ENCODE data around the gene LRP1B.

LRP1B gene

DNA sequence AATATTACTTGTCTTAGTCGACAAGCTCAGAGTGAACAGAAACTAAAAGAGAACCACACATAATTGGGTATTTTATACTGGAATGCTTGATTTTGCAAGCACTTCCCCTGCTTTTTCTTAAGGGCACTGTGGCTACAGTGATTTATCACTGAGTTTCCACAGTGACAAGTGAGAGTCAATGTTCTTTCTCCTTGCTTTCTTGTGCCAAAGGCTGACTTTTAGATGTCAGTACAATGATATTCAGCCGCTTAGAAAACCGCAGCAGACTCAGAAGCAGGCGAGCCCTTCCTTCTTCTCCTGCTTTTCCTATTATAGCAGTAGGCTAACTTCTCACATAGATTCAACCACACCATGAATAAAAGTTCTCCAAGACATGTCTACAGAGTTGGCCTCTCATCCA is 1747.0 kb downstream of the LRP1B start:
- no peak overlapping the region for H3K9ac ChIP-seq (ENCODE audit: low read depth, low read length)
- no peaks in the 10 kb centered on the region for H3K27me3 ChIP-seq (ENCODE audit: insufficient read depth, low read length, poor library complexity)
- no peaks in the 10 kb centered on the region for H3K79me2 ChIP-seq (ENCODE audit: insufficient read depth, low read length)
- TF ChIP-seq EZH2 (IDR thresholded peaks at IDR 0.05; ENCODE audit: borderline replicate concordance, low read depth, low read length, severe bottlenecking), result no peak
- TF ChIP-seq, protein P1, sequence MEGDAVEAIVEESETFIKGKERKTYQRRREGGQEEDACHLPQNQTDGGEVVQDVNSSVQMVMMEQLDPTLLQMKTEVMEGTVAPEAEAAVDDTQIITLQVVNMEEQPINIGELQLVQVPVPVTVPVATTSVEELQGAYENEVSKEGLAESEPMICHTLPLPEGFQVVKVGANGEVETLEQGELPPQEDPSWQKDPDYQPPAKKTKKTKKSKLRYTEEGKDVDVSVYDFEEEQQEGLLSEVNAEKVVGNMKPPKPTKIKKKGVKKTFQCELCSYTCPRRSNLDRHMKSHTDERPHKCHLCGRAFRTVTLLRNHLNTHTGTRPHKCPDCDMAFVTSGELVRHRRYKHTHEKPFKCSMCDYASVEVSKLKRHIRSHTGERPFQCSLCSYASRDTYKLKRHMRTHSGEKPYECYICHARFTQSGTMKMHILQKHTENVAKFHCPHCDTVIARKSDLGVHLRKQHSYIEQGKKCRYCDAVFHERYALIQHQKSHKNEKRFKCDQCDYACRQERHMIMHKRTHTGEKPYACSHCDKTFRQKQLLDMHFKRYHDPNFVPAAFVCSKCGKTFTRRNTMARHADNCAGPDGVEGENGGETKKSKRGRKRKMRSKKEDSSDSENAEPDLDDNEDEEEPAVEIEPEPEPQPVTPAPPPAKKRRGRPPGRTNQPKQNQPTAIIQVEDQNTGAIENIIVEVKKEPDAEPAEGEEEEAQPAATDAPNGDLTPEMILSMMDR (IDR thresholded peaks at IDR 0.05; ENCODE audit: borderline replicate concordance, extremely low read depth, low read length, poor library complexity, severe bottlenecking), result no peak
- no peak overlapping the region for H3K27ac ChIP-seq (ENCODE audit: low read length)
- H4K20me1 ChIP-seq (ENCODE audit: insufficient read depth, low read length), result no peaks in the 10 kb centered on the region
- no peak overlapping the region for H2AFZ ChIP-seq (ENCODE audit: low read depth, low read length)
- H3K9me3 ChIP-seq (ENCODE audit: insufficient read depth, low read length, severe bottlenecking), result no peaks in the 10 kb centered on the region
- H3K36me3 ChIP-seq (ENCODE audit: insufficient read depth, low read length), result no peaks in the 10 kb centered on the region
- no peak for DNase-seq
- no peaks in the 10 kb centered on the region for H3K4me1 ChIP-seq (ENCODE audit: insufficient read depth, low read length)
- H3K4me3 ChIP-seq (ENCODE audit: low read depth in 1 of 2, low read length in 2 of 2), result no peak overlapping the region
- no peak for ATAC-seq (ENCODE audit: insufficient read depth, low read depth)
- H3K4me2 ChIP-seq (ENCODE audit: insufficient read depth, low read length), result no peak overlapping the region

DNA sequence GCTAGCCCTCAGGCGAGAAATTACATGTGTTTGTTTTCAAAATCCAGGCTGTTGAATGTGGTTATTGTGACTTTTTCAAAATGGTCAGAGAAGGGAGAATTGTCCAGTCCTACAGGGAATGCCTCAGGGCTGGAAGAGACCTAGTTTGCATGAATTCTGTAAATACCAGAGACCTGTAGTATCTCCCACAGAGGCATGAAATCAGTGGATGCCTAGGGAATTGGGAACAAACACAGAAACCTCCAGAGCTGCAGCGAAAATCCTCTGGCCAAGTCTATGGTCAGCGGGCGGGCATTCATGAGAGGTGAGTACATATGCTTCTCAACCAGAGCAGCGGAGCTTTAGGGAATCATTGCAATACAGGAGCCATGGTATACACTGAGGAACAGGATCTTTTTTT is 1754.1 kb downstream of the LRP1B start:
- Histone ChIP-seq H3K79me2 (ENCODE audit: insufficient read depth, low read length) (no peaks in the 10 kb centered on the region), H4K20me1 (ENCODE audit: insufficient read depth, low read length) (no peaks in the 10 kb centered on the region), H3K9me3 (ENCODE audit: insufficient read depth, low read length, severe bottlenecking) (no peaks in the 10 kb centered on the region), H3K27me3 (ENCODE audit: insufficient read depth, low read length, poor library complexity) (no peaks in the 10 kb centered on the region), H3K36me3 (ENCODE audit: insufficient read depth, low read length) (no peaks in the 10 kb centered on the region), H3K4me1 (ENCODE audit: insufficient read depth, low read length) (no peaks in the 10 kb centered on the region), H3K4me3 (ENCODE audit: low read depth in 1 of 2, low read length in 2 of 2) (no peak overlapping the region), H3K27ac (ENCODE audit: low read length) (no peak overlapping the region), H2AFZ (ENCODE audit: low read depth, low read length) (no peak overlapping the region), H3K4me2 (ENCODE audit: insufficient read depth, low read length) (no peak overlapping the region), H3K9ac (ENCODE audit: low read depth, low read length) (no peak overlapping the region)
- no peak for TF ChIP-seq EZH2 (IDR thresholded peaks at IDR 0.05; ENCODE audit: borderline replicate concordance, low read depth, low read length, severe bottlenecking)
- TF ChIP-seq, protein P1 (IDR thresholded peaks at IDR 0.05; ENCODE audit: borderline replicate concordance, extremely low read depth, low read length, poor library complexity, severe bottlenecking), result no peak
- DNase-seq (no peak), ATAC-seq (ENCODE audit: insufficient read depth, low read depth) (no peak)

DNA sequence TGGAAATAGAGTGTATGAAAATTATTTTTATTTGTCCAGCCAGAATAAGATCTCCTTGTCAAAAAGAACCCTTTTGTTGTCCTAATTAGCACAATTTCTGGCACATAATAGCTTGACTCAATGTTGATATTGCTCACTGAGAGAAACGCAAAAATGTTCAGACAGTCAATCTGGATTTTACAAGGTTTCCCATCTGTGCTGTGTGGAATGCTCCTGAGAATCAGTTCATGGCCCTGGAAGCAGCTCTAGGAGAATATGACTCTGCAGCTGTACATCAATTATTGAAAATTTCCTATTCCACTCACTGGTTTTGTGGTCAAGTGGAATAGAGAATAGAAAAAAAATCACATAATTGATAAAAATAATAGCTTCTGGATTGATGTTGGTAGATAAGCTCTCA is 1767.7 kb downstream of the LRP1B start:
- Histone ChIP-seq H2AFZ (ENCODE audit: low read depth, low read length) (no peak overlapping the region), H3K4me2 (ENCODE audit: insufficient read depth, low read length) (no peak overlapping the region), H3K4me3 (ENCODE audit: low read depth in 1 of 2, low read length in 2 of 2) (no peak overlapping the region), H3K27ac (ENCODE audit: low read length) (no peak overlapping the region), H4K20me1 (ENCODE audit: insufficient read depth, low read length) (no peaks in the 10 kb centered on the region), H3K79me2 (ENCODE audit: insufficient read depth, low read length) (no peaks in the 10 kb centered on the region), H3K27me3 (ENCODE audit: insufficient read depth, low read length, poor library complexity) (no peaks in the 10 kb centered on the region), H3K9ac (ENCODE audit: low read depth, low read length) (no peak overlapping the region), H3K36me3 (ENCODE audit: insufficient read depth, low read length) (no peaks in the 10 kb centered on the region), H3K9me3 (ENCODE audit: insufficient read depth, low read length, severe bottlenecking) (no peaks in the 10 kb centered on the region), H3K4me1 (ENCODE audit: insufficient read depth, low read length) (no peaks in the 10 kb centered on the region)
- DNase-seq (no peak), ATAC-seq (ENCODE audit: insufficient read depth, low read depth) (no peak)
- TF ChIP-seq, protein P1 (IDR thresholded peaks at IDR 0.05; ENCODE audit: borderline replicate concordance, extremely low read depth, low read length, poor library complexity, severe bottlenecking), result no peak
- no peak for TF ChIP-seq EZH2 (IDR thresholded peaks at IDR 0.05; ENCODE audit: borderline replicate concordance, low read depth, low read length, severe bottlenecking)

DNA sequence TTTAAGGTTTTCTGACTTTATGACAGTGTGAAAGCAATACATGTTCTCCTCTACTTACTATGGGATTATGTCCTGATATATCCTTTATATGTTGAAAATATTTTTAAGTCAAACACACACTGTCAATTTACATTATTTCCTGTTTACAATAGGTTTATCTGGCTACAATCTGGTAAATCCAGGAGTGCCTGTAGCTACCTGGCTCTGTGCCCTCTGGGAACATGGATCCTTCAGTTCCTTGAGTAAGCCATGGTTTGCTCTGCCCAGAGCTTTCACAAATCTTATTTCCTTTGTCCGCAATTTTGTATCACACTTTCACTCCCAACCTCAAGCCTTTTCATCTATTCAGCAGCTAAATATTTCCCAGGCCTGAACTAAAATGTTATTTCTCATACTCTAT is 1768.5 kb downstream of the LRP1B start:
- Histone ChIP-seq H3K9me3 (ENCODE audit: insufficient read depth, low read length, severe bottlenecking) (no peaks in the 10 kb centered on the region), H3K4me1 (ENCODE audit: insufficient read depth, low read length) (no peaks in the 10 kb centered on the region), H3K79me2 (ENCODE audit: insufficient read depth, low read length) (no peaks in the 10 kb centered on the region), H3K36me3 (ENCODE audit: insufficient read depth, low read length) (no peaks in the 10 kb centered on the region), H3K4me2 (ENCODE audit: insufficient read depth, low read length) (no peak overlapping the region), H4K20me1 (ENCODE audit: insufficient read depth, low read length) (no peaks in the 10 kb centered on the region), H3K27ac (ENCODE audit: low read length) (no peak overlapping the region), H3K9ac (ENCODE audit: low read depth, low read length) (no peak overlapping the region), H3K27me3 (ENCODE audit: insufficient read depth, low read length, poor library complexity) (no peaks in the 10 kb centered on the region), H3K4me3 (ENCODE audit: low read depth in 1 of 2, low read length in 2 of 2) (no peak overlapping the region), H2AFZ (ENCODE audit: low read depth, low read length) (no peak overlapping the region)
- no peak for ATAC-seq (ENCODE audit: insufficient read depth, low read depth)
- no peak for DNase-seq
- TF ChIP-seq EZH2 (IDR thresholded peaks at IDR 0.05; ENCODE audit: borderline replicate concordance, low read depth, low read length, severe bottlenecking), result no peak
- TF ChIP-seq, protein P1 (IDR thresholded peaks at IDR 0.05; ENCODE audit: borderline replicate concordance, extremely low read depth, low read length, poor library complexity, severe bottlenecking), result no peak

Data from DND-41 (cell line).